Keratinocyte (primary cell): ENCODE data around the gene VEGFA.

ENCODE experiments used
- EZH2 ChIP-seq: IDR thresholded peaks from one replicate; pipeline ENCODE4 v1.6.1; 2012; ENCODE audit warnings: inconsistent platforms, mild to moderate bottlenecking, low read length, moderate library complexity
- TF ChIP-seq, protein P1 (sequence below), 3 experiments: IDR thresholded peaks in 1 of 3; conservative IDR thresholded peaks in 1 of 3; optimal IDR thresholded peaks in 1 of 3; 2 replicates in 2 of 3; 3 replicates in 1 of 3; pipeline versions ENCODE3 to v1.5.1; 2011; ENCODE audit warnings: low read length in 3 of 3, mild to moderate bottlenecking in 3 of 3, moderate library complexity in 2 of 3, control low read depth in 1 of 3, inconsistent platforms in 1 of 3; ENCODE audit not compliant: insufficient read depth in 2 of 3; ENCODE audit errors: extremely low read depth in 1 of 3

DNA sequence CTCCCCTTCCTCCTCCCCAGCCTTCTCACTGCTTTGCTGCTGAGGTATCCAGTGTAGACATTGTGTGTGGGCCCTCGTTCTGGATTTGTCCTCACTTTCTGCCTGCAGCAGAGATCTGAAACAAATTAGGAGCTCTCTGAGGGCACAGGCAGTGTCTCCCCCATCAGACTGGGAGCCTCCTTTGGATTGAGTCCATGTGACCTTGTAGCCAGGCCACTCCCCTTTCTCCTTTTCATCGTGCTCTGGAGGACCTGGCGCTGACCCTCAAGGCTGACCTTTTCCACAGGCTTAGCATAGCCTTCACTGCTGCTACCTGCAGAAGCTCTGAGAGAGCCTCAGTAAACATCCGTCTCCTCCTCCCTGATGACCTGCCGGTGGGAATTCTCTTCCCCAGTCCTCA lies 26.2 kb downstream of the VEGFA start:
- TF ChIP-seq, protein P1, sequence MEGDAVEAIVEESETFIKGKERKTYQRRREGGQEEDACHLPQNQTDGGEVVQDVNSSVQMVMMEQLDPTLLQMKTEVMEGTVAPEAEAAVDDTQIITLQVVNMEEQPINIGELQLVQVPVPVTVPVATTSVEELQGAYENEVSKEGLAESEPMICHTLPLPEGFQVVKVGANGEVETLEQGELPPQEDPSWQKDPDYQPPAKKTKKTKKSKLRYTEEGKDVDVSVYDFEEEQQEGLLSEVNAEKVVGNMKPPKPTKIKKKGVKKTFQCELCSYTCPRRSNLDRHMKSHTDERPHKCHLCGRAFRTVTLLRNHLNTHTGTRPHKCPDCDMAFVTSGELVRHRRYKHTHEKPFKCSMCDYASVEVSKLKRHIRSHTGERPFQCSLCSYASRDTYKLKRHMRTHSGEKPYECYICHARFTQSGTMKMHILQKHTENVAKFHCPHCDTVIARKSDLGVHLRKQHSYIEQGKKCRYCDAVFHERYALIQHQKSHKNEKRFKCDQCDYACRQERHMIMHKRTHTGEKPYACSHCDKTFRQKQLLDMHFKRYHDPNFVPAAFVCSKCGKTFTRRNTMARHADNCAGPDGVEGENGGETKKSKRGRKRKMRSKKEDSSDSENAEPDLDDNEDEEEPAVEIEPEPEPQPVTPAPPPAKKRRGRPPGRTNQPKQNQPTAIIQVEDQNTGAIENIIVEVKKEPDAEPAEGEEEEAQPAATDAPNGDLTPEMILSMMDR (optimal IDR thresholded peaks at IDR 0.05 in 1 of 3, IDR thresholded peaks at IDR 0.05 in 1 of 3, conservative IDR thresholded peaks at IDR 0.05 in 1 of 3; ENCODE audit: extremely low read depth in 1 of 3, insufficient read depth in 2 of 3, low read length in 3 of 3), result no peak
- TF ChIP-seq EZH2, result no peak
